Mesothelial cell of epicardium (in vitro differentiated cells): ENCODE data around the gene RAX. TPM values are rescaled to one million over a fixed set of nuclear protein-coding genes. Genes with fewer than 3 reads are reported as not detected.

Experiments
- DNase-seq, 2 experiments: peaks; one replicate each; pipeline ENCODE4 v3.0.0; 2021; ENCODE audit warnings: low spot score in 2 of 2; ENCODE audit not compliant: unreplicated experiment in 2 of 2
- H3K27ac Mint-ChIP-seq: 2 replicates; pipeline ENCODE4 v1.8.0; 2021; ENCODE audit warnings: mixed read lengths
- H3K27me3 Mint-ChIP-seq: 2 replicates; pipeline ENCODE4 v1.8.0; 2021; ENCODE audit warnings: low read depth, mixed read lengths
- H3K36me3 Mint-ChIP-seq: 2 replicates; pipeline ENCODE4 v1.8.0; 2021; ENCODE audit warnings: mixed read lengths
- H3K4me1 Mint-ChIP-seq: 2 replicates; pipeline ENCODE4 v1.8.0; 2021; ENCODE audit warnings: mixed read lengths
- H3K4me3 Mint-ChIP-seq: 2 replicates; pipeline ENCODE4 v1.8.0; 2021; ENCODE audit warnings: mild to moderate bottlenecking, moderate library complexity, mixed read lengths
- H3K9me3 Mint-ChIP-seq: 2 replicates; pipeline ENCODE4 v1.8.0; 2021; ENCODE audit warnings: mixed read lengths
- CTCF ChIP-seq: fragments of 200-600 bp; sonication (generic); IDR thresholded peaks from one replicate; pipeline ENCODE4 v1.5.0; 2021; ENCODE audit warnings: antibody characterized with exemption; ENCODE audit not compliant: unreplicated experiment
- total RNA-seq: library from RNA; stranded (reverse); gene quantifications from 3 replicates; pipeline ENCODE4 v1.2.1, GENCODE V29; 2021

Gene RAX
- total RNA-seq, 1 donor from 2014 or later, result not detected

GRCh38 chr18:59278793-59279192 is 5.5 kb upstream of the RAX start:
- peaks cover 99% of the 10 kb centered on the region for H3K27me3 Mint-ChIP-seq
- DNase-seq, result no peak
- no peak overlapping the region for H3K27ac Mint-ChIP-seq
- no peak for TF ChIP-seq CTCF
- H3K9me3 Mint-ChIP-seq, result no peaks in the 10 kb centered on the region
- H3K36me3 Mint-ChIP-seq, result no peaks in the 10 kb centered on the region
- H3K4me3 Mint-ChIP-seq, result no peak overlapping the region
- H3K4me1 Mint-ChIP-seq, result peaks cover 4% of the 10 kb centered on the region

- H3K4me3 Mint-ChIP-seq, result no peak overlapping the region
- H3K4me1 Mint-ChIP-seq, result peaks cover 8% of the 10 kb centered on the region
- H3K27me3 Mint-ChIP-seq, result peaks cover 93% of the 10 kb centered on the region
- no peak for TF ChIP-seq CTCF
- H3K36me3 Mint-ChIP-seq, result no peaks in the 10 kb centered on the region
- H3K9me3 Mint-ChIP-seq, result no peaks in the 10 kb centered on the region
- no peak for DNase-seq
- no peak overlapping the region for H3K27ac Mint-ChIP-seq
Measured at GRCh38 chr18:59276047-59276446, 2.8 kb upstream of the RAX start.

- Mint-ChIP-seq H3K27ac (no peak overlapping the region), H3K9me3 (no peaks in the 10 kb centered on the region), H3K4me1 (peaks cover 8% of the 10 kb centered on the region), H3K36me3 (no peaks in the 10 kb centered on the region), H3K27me3 (peaks cover 93% of the 10 kb centered on the region), H3K4me3 (no peak overlapping the region)
- no peak for DNase-seq
- TF ChIP-seq CTCF, result no peak
Measured at GRCh38 chr18:59275406-59275949, 2.2 kb upstream of the RAX start.

GRCh38 chr18:59274533-59274928 is 1.3 kb upstream of the RAX start:
- H3K4me3 Mint-ChIP-seq, result no peak overlapping the region
- no peak for TF ChIP-seq CTCF
- no peak overlapping the region for H3K27ac Mint-ChIP-seq
- H3K27me3 Mint-ChIP-seq, result peaks cover 92% of the 10 kb centered on the region
- DNase-seq, result no peak
- H3K4me1 Mint-ChIP-seq, result peaks cover 11% of the 10 kb centered on the region
- H3K36me3 Mint-ChIP-seq, result no peaks in the 10 kb centered on the region
- no peaks in the 10 kb centered on the region for H3K9me3 Mint-ChIP-seq

GRCh38 chr18:59273759-59274532 is 692 bp upstream of the RAX start:
- TF ChIP-seq CTCF, result no peak
- no peak for DNase-seq
- H3K27me3 Mint-ChIP-seq, result peaks cover 91% of the 10 kb centered on the region
- peak overlapping the region; percentile 36 for H3K4me3 Mint-ChIP-seq
- H3K4me1 Mint-ChIP-seq, result peaks cover 14% of the 10 kb centered on the region
- no peak overlapping the region for H3K27ac Mint-ChIP-seq
- H3K9me3 Mint-ChIP-seq, result no peaks in the 10 kb centered on the region
- H3K36me3 Mint-ChIP-seq, result no peaks in the 10 kb centered on the region
